Neural crest cell (in vitro differentiated cells): ENCODE data around the gene ARHGAP26. TPM values are rescaled to one million over a fixed set of nuclear protein-coding genes. Genes with fewer than 3 reads are reported as not detected.
"Not testable (repeated sequence)": the region's sequence is repeated elsewhere in the genome, so short reads cannot be mapped to it uniquely, and the experiment has no call there.

Source experiments
- DNase-seq: peaks from one replicate; pipeline ENCODE4 v3.0.0; 2021; ENCODE audit warnings: low read depth, mixed read lengths, low spot score
- H3K27ac Mint-ChIP-seq: one replicate; pipeline ENCODE4 v1.8.0; 2021; ENCODE audit warnings: mild to moderate bottlenecking, mixed read lengths; ENCODE audit not compliant: unreplicated experiment
- H3K27me3 Mint-ChIP-seq: 2 replicates; pipeline ENCODE4 v1.8.0; 2021; ENCODE audit warnings: low read depth, mild to moderate bottlenecking, mixed read lengths
- H3K36me3 Mint-ChIP-seq: 2 replicates; pipeline ENCODE4 v1.8.0; 2021; ENCODE audit warnings: low read depth, mild to moderate bottlenecking, mixed read lengths
- H3K4me1 Mint-ChIP-seq: 2 replicates; pipeline ENCODE4 v1.8.0; 2021; ENCODE audit warnings: mixed read lengths
- H3K4me3 Mint-ChIP-seq: one replicate; pipeline ENCODE4 v1.8.0; 2021; ENCODE audit warnings: mild to moderate bottlenecking, mixed read lengths
- H3K9me3 Mint-ChIP-seq: 2 replicates; pipeline ENCODE4 v1.8.0; 2021; ENCODE audit warnings: mixed read lengths
- CTCF ChIP-seq: fragments of 200-600 bp; sonication (generic); conservative IDR thresholded peaks from 2 replicates; pipeline ENCODE4 v1.5.0; 2021; ENCODE audit warnings: antibody characterized with exemption, mild to moderate bottlenecking
- total RNA-seq: library from RNA; stranded (reverse); gene quantifications from 2 replicates; pipeline ENCODE4 v1.2.1, GENCODE V29; 2021

Gene ARHGAP26
- total RNA-seq, 1 donor from 2014 or later: 5.5 TPM

- H3K4me3 Mint-ChIP-seq: no peak overlapping the region
These were observed 345.2 kb downstream of the ARHGAP26 start for GRCh38 chr5:143115381-143115780.

GRCh38 chr5:143116814-143117213 lies 346.6 kb downstream of the ARHGAP26 start:
- Mint-ChIP-seq H3K9me3 (no peaks in the 10 kb centered on the region), H3K36me3 (no peaks in the 10 kb centered on the region), H3K27ac (no peak overlapping the region), H3K4me3 (no peak overlapping the region), H3K27me3 (no peaks in the 10 kb centered on the region), H3K4me1 (no peaks in the 10 kb centered on the region)
- DNase-seq: no peak
- TF ChIP-seq CTCF: no peak

More at GRCh38 chr5:143115381-143115780, 345.2 kb downstream of the ARHGAP26 start:
- H3K9me3 Mint-ChIP-seq: no peaks in the 10 kb centered on the region
- H3K4me1 Mint-ChIP-seq: no peaks in the 10 kb centered on the region
- H3K36me3 Mint-ChIP-seq: no peaks in the 10 kb centered on the region
- no peak for DNase-seq
- TF ChIP-seq CTCF: no peak
- no peak overlapping the region for H3K27ac Mint-ChIP-seq
- no peaks in the 10 kb centered on the region for H3K27me3 Mint-ChIP-seq

- Mint-ChIP-seq H3K27me3 (no peaks in the 10 kb centered on the region), H3K27ac (no peak overlapping the region), H3K36me3 (no peaks in the 10 kb centered on the region), H3K9me3 (no peaks in the 10 kb centered on the region), H3K4me1 (no peaks in the 10 kb centered on the region), H3K4me3 (no peak overlapping the region)
- no peak for TF ChIP-seq CTCF
- DNase-seq: no peak
These were observed 347.6 kb downstream of the ARHGAP26 start for GRCh38 chr5:143117821-143118220.

- TF ChIP-seq CTCF: no peak
- Mint-ChIP-seq H3K27ac (no peak overlapping the region), H3K36me3 (no peaks in the 10 kb centered on the region), H3K9me3 (no peaks in the 10 kb centered on the region), H3K4me3 (no peak overlapping the region), H3K27me3 (no peaks in the 10 kb centered on the region), H3K4me1 (no peaks in the 10 kb centered on the region)
- no peak for DNase-seq
These were observed 348.0 kb downstream of the ARHGAP26 start for GRCh38 chr5:143118222-143118621.

- H3K4me3 Mint-ChIP-seq, H3K4me1 Mint-ChIP-seq, H3K9me3 Mint-ChIP-seq, H3K36me3 Mint-ChIP-seq, DNase-seq, H3K27ac Mint-ChIP-seq, H3K27me3 Mint-ChIP-seq: not testable (repeated sequence)
These were observed 348.6 kb downstream of the ARHGAP26 start for GRCh38 chr5:143118818-143119217.

- Mint-ChIP-seq H3K27ac (no peak overlapping the region), H3K27me3 (no peaks in the 10 kb centered on the region), H3K4me3 (no peak overlapping the region), H3K4me1 (no peaks in the 10 kb centered on the region), H3K9me3 (no peaks in the 10 kb centered on the region), H3K36me3 (no peaks in the 10 kb centered on the region)
- no peak for DNase-seq
- no peak for TF ChIP-seq CTCF
These were observed 349.2 kb downstream of the ARHGAP26 start for GRCh38 chr5:143119291-143119769.
